ENCODE results near the gene RSPO3. TPM values are rescaled to one million over a fixed set of nuclear protein-coding genes. Genes with fewer than 3 reads are reported as not detected.

RSPO3 gene
- total and polyA plus RNA-seq, 2 of the 4 experiments (the other 2 are of a cell fraction): not detected

DNA sequence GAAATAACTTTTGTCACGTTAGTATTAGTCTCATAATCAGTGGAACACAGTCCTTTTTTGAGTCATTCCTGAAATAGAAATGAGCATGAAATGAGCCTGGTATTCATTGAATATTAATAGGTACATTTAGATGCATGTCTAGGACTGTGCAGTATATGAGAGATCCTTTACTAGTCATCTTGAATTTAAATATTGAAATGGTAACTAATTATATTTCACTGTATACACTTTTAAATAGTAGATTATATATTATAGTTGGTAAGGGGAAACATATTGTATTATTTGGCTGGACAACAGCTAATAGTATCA is 59.4 kb downstream of the RSPO3 start:
- Histone ChIP-seq H3K27me3 (ENCODE audit: control insufficient read depth, insufficient read depth, low read length) (peaks cover 2% of the 10 kb centered on the region), H3K27ac (ENCODE audit: insufficient read depth, low read length) (no peak overlapping the region), H4K91ac (ENCODE audit: insufficient read depth, low read depth, low read length) (no peak overlapping the region), H2BK120ac (ENCODE audit: low read depth, low read length) (no peak overlapping the region), H3K4me3 (ENCODE audit: insufficient read depth, low read depth, low read length) (no peak overlapping the region), H3K4me2 (ENCODE audit: low read depth, low read length) (no peak overlapping the region), H3K9me1 (ENCODE audit: insufficient read depth, low read length) (no peaks in the 10 kb centered on the region), H3K18ac (ENCODE audit: low read depth, low read length) (no peak overlapping the region), H3K36me3 (ENCODE audit: control insufficient read depth, insufficient read depth, low read length) (no peaks in the 10 kb centered on the region), H4K5ac (ENCODE audit: low read depth, low read length) (no peak overlapping the region), H4K20me1 (ENCODE audit: insufficient read depth, low read length) (no peaks in the 10 kb centered on the region), H3K4me1 (ENCODE audit: control insufficient read depth, insufficient read depth, low read length) (peaks cover 2% of the 10 kb centered on the region; the same call in 1 of the 2 replicates), H2AK9ac (replicated peaks; ENCODE audit: low read depth, low read length, poor library complexity) (no peak overlapping the region), H2AK5ac (ENCODE audit: low read depth, low read length) (no peak overlapping the region), H3K23ac (ENCODE audit: low read depth, low read length) (no peak overlapping the region), H2AFZ (replicated peaks; ENCODE audit: low read length, poor library complexity) (no peak overlapping the region), H3K79me1 (ENCODE audit: low read depth in 1 of 2, low read length in 2 of 2) (no peaks in the 10 kb centered on the region), H3K56ac (ENCODE audit: extremely low read depth, insufficient read depth, low read length) (no peak overlapping the region), H4K8ac (ENCODE audit: low read depth in 2 of 2, low read length in 2 of 2) (no peak overlapping the region), H2BK15ac (ENCODE audit: low read depth, low read length) (no peak overlapping the region), H3K4ac (ENCODE audit: low read depth, low read length) (no peak overlapping the region), H2BK5ac (ENCODE audit: low read depth, low read length, poor library complexity, severe bottlenecking) (no peak overlapping the region), H3K9ac (ENCODE audit: low read depth, low read length) (no peak overlapping the region), H3K14ac (replicated peaks; ENCODE audit: low read depth, low read length) (no peak overlapping the region), H3K9me3 (ENCODE audit: control insufficient read depth, insufficient read depth, low read length) (no peaks in the 10 kb centered on the region), H2BK20ac (ENCODE audit: low read depth, low read length) (no peak overlapping the region)
- intact Hi-C loops (cut with micrococcal nuclease) (no loop called here), in situ Hi-C loops (cut with MboI; ENCODE audit: low sequenced_read_pairs) (no loop called here), dilution Hi-C loops (cut with HindIII; ENCODE audit: low sequenced_read_pairs, unreplicated experiment) (no loop called here)
- no peak for DNase-seq
- CTCF ChIA-PET: interaction anchor here (0.5 to 1.4 kb wide), 2 partner anchors 9 to 128 kb away, joined by 4 read pairs; no protein-coding TSS in a partner anchor
- WGBS, 2 experiments (ENCODE audit: extremely low coverage in 2 of 2, insufficient read length in 1 of 2): no CpG with 5 or more reads among the region's 1 CpG
- no TSS peak for BruUV-seq (replicated peaks)
- POLR2A ChIA-PET (ENCODE audit: unreplicated experiment): no interaction called here
- TF ChIP-seq, protein P1, sequence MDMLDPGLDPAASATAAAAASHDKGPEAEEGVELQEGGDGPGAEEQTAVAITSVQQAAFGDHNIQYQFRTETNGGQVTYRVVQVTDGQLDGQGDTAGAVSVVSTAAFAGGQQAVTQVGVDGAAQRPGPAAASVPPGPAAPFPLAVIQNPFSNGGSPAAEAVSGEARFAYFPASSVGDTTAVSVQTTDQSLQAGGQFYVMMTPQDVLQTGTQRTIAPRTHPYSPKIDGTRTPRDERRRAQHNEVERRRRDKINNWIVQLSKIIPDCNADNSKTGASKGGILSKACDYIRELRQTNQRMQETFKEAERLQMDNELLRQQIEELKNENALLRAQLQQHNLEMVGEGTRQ (IDR thresholded peaks at IDR 0.05; ENCODE audit: low read depth, low read length): no peak
- ATAC-seq (ENCODE audit: low read depth): no peak

Measured in IMR-90 (cell line).